Tibial nerve (tissue), 4 donors: ENCODE results near the gene TRIM38.

ENCODE experiments used
- CTCF ChIP-seq, 5 experiments: fragments of 200-600 bp in 3 of 5; fragments of 450-650 bp in 2 of 5; sonication (generic) in 3 of 5; IDR thresholded peaks; one replicate each; pipeline ENCODE4 v1.5.1; 2016 to 2019; ENCODE audit warnings: antibody characterized with exemption in 5 of 5, mild to moderate bottlenecking in 3 of 5, moderate library complexity in 2 of 5
- EP300 ChIP-seq, 2 donors: sonication (generic); formaldehyde crosslinking; IDR thresholded peaks; one replicate each; pipeline ENCODE4 v1.6.1; 2017; ENCODE audit warnings: antibody characterized with exemption in 2 of 2, mild to moderate bottlenecking in 1 of 2

- TF ChIP-seq CTCF (IDR thresholded peaks at IDR 0.05) = no peak
- no peak for TF ChIP-seq EP300 (IDR thresholded peaks at IDR 0.05)
Measured at GRCh38 chr6:26024651-26025046, 62.0 kb downstream of the TRIM38 start.
